ENCODE results near the gene EFCAB11. TPM values are rescaled to one million over a fixed set of nuclear protein-coding genes. Genes with fewer than 3 reads are reported as not detected.

The EFCAB11 gene
- total and polyA plus RNA-seq, 2 of the 8 experiments (the other 6 are each of a cell fraction or from before 2014, with no cell fraction given) = 6.8 to 12.8 TPM

DNA sequence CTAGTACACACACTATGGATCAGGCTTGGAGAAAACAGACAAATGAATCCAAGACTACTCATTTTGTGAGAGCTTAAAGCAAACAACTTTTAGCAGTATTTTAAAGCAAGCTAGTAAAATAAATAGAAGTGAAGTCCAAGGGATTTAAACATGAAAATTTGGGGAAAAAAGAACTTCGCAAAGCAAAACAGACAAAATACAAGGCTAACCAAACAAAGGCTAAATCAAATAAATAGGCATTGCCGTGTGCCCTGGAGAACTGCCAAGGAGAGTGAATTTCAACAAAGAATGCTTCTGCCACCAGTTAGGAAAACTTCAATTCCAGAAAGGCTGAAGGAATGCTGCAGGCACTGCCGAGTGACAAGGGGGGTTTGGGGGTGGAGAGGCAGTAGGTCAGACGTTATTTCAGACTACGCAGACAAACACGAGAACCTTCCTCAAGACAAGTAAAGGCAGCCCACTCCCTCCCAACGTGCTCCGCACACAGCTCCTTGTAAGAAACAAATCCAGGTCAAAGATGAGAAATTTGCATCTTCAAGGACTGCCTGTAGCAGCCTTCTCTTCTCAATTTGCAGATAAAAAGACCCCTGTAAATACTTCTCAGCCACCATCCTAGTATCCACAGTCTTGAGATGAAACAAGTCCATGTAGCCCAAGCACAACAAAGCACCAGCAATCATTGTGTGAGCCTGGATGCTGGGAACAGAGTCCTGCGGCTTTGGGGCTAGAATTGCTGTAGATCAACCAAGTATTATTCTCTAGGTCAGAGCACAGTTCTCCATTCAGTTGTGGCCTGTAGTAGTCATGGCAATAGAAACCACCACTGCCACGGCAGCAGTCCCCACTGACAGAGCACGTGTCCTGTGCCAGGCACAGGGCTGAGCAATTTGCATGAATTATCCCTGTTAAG lies 43.3 kb downstream of the EFCAB11 start (continued):
- TF ChIP-seq, protein P1, sequence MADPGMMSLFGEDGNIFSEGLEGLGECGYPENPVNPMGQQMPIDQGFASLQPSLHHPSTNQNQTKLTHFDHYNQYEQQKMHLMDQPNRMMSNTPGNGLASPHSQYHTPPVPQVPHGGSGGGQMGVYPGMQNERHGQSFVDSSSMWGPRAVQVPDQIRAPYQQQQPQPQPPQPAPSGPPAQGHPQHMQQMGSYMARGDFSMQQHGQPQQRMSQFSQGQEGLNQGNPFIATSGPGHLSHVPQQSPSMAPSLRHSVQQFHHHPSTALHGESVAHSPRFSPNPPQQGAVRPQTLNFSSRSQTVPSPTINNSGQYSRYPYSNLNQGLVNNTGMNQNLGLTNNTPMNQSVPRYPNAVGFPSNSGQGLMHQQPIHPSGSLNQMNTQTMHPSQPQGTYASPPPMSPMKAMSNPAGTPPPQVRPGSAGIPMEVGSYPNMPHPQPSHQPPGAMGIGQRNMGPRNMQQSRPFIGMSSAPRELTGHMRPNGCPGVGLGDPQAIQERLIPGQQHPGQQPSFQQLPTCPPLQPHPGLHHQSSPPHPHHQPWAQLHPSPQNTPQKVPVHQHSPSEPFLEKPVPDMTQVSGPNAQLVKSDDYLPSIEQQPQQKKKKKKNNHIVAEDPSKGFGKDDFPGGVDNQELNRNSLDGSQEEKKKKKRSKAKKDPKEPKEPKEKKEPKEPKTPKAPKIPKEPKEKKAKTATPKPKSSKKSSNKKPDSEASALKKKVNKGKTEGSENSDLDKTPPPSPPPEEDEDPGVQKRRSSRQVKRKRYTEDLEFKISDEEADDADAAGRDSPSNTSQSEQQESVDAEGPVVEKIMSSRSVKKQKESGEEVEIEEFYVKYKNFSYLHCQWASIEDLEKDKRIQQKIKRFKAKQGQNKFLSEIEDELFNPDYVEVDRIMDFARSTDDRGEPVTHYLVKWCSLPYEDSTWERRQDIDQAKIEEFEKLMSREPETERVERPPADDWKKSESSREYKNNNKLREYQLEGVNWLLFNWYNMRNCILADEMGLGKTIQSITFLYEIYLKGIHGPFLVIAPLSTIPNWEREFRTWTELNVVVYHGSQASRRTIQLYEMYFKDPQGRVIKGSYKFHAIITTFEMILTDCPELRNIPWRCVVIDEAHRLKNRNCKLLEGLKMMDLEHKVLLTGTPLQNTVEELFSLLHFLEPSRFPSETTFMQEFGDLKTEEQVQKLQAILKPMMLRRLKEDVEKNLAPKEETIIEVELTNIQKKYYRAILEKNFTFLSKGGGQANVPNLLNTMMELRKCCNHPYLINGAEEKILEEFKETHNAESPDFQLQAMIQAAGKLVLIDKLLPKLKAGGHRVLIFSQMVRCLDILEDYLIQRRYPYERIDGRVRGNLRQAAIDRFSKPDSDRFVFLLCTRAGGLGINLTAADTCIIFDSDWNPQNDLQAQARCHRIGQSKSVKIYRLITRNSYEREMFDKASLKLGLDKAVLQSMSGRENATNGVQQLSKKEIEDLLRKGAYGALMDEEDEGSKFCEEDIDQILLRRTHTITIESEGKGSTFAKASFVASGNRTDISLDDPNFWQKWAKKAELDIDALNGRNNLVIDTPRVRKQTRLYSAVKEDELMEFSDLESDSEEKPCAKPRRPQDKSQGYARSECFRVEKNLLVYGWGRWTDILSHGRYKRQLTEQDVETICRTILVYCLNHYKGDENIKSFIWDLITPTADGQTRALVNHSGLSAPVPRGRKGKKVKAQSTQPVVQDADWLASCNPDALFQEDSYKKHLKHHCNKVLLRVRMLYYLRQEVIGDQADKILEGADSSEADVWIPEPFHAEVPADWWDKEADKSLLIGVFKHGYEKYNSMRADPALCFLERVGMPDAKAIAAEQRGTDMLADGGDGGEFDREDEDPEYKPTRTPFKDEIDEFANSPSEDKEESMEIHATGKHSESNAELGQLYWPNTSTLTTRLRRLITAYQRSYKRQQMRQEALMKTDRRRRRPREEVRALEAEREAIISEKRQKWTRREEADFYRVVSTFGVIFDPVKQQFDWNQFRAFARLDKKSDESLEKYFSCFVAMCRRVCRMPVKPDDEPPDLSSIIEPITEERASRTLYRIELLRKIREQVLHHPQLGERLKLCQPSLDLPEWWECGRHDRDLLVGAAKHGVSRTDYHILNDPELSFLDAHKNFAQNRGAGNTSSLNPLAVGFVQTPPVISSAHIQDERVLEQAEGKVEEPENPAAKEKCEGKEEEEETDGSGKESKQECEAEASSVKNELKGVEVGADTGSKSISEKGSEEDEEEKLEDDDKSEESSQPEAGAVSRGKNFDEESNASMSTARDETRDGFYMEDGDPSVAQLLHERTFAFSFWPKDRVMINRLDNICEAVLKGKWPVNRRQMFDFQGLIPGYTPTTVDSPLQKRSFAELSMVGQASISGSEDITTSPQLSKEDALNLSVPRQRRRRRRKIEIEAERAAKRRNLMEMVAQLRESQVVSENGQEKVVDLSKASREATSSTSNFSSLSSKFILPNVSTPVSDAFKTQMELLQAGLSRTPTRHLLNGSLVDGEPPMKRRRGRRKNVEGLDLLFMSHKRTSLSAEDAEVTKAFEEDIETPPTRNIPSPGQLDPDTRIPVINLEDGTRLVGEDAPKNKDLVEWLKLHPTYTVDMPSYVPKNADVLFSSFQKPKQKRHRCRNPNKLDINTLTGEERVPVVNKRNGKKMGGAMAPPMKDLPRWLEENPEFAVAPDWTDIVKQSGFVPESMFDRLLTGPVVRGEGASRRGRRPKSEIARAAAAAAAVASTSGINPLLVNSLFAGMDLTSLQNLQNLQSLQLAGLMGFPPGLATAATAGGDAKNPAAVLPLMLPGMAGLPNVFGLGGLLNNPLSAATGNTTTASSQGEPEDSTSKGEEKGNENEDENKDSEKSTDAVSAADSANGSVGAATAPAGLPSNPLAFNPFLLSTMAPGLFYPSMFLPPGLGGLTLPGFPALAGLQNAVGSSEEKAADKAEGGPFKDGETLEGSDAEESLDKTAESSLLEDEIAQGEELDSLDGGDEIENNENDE (IDR thresholded peaks at IDR 0.05; ENCODE audit: insufficient replicate concordance, low read length) = peak; percentile 34
- TF ChIP-seq RFX5 (IDR thresholded peaks at IDR 0.05; ENCODE audit: borderline replicate concordance, low read depth, low read length) = no peak
